IMR-90 (cell line): Measurements from ENCODE around the gene FAF1. TPM values are rescaled to one million over a fixed set of nuclear protein-coding genes. Genes with fewer than 3 reads are reported as not detected.

ENCODE experiments used
- ATAC-seq: fragments of 200-7000 bp; cut with Tn5 transposase; 2 replicates; pipeline ENCODE4 v1.9.1; 2020; ENCODE audit warnings: low read depth, mild to moderate bottlenecking, moderate library complexity
- BruUV-seq: library from RNA; stranded (reverse); fragments of 400-500 nt; replicated peaks from 2 replicates; lab custom pipeline; 2021; lab: Mats Ljungman, UMichigan
- CTCF ChIA-PET: fragments of 300-600 bp; formaldehyde crosslinking; extraction: SDS; loops from one replicate; lab custom pipeline; 2021; ENCODE audit warnings: antibody characterized with exemption; lab: Yijun Ruan, JAX
- POLR2A ChIA-PET: fragments of 300-600 bp; sonication (Branson Sonifier 250); formaldehyde crosslinking; loops from one replicate; lab custom pipeline; 2022; ENCODE audit warnings: antibody characterized with exemption; ENCODE audit not compliant: unreplicated experiment; lab: Charles Lee
- DNase-seq: peaks from one replicate; pipeline ENCODE4 v3.0.0; 2013
- H2AFZ ChIP-seq: replicated peaks from 2 replicates; pipeline ENCODE3; 2013; ENCODE audit warnings: low read length, mild to moderate bottlenecking; ENCODE audit not compliant: poor library complexity
- H2AK5ac ChIP-seq: 2 replicates; pipeline ENCODE4 v1.6.1; 2013; ENCODE audit warnings: low read depth, low read length, inconsistent platforms
- H2AK9ac ChIP-seq: replicated peaks from 2 replicates; pipeline ENCODE3; 2013; ENCODE audit warnings: mild to moderate bottlenecking, low read depth, low read length, moderate library complexity; ENCODE audit not compliant: poor library complexity
- H2BK120ac ChIP-seq: 2 replicates; pipeline ENCODE4 v1.6.1; 2013; ENCODE audit warnings: low read depth, low read length, inconsistent platforms
- H2BK15ac ChIP-seq: 3 replicates; pipeline ENCODE4 v1.6.1; 2013; ENCODE audit warnings: low read depth, low read length, inconsistent platforms
- H2BK20ac ChIP-seq: 2 replicates; pipeline ENCODE4 v1.6.1; 2013; ENCODE audit warnings: low read depth, mild to moderate bottlenecking, inconsistent platforms, low read length, moderate library complexity
- H2BK5ac ChIP-seq: 2 replicates; pipeline ENCODE4 v1.6.1; 2013; ENCODE audit warnings: mild to moderate bottlenecking, low read depth, low read length, inconsistent platforms; ENCODE audit not compliant: poor library complexity, severe bottlenecking
- H3K14ac ChIP-seq: replicated peaks from 2 replicates; pipeline ENCODE4 v1.6.1; 2013; ENCODE audit warnings: low read depth, low read length, inconsistent platforms
- H3K18ac ChIP-seq: 2 replicates; pipeline ENCODE4 v1.6.1; 2013; ENCODE audit warnings: low read depth, low read length, control low read depth
- H3K23ac ChIP-seq: 2 replicates; pipeline ENCODE4 v1.6.1; 2013; ENCODE audit warnings: low read depth, low read length, inconsistent platforms
- H3K27ac ChIP-seq: 2 replicates; pipeline ENCODE4 v1.5.1; 2013; ENCODE audit warnings: mild to moderate bottlenecking, control low read depth, low read length; ENCODE audit not compliant: insufficient read depth
- H3K27me3 ChIP-seq: 2 replicates; pipeline ENCODE4 v1.6.1; 2013; ENCODE audit warnings: low read length; ENCODE audit not compliant: control insufficient read depth, insufficient read depth
- H3K36me3 ChIP-seq: 2 replicates; pipeline ENCODE4 v1.6.1; 2013; ENCODE audit warnings: low read length, mixed read lengths; ENCODE audit not compliant: control insufficient read depth, insufficient read depth
- H3K4ac ChIP-seq: 2 replicates; pipeline ENCODE4 v1.6.1; 2013; ENCODE audit warnings: low read depth, low read length, inconsistent platforms
- H3K4me1 ChIP-seq: 2 replicates; pipeline ENCODE4 v1.6.1; 2013; ENCODE audit warnings: low read length, mixed read lengths; ENCODE audit not compliant: control insufficient read depth, insufficient read depth
- H3K4me2 ChIP-seq: 2 replicates; pipeline ENCODE4 v1.6.1; 2013; ENCODE audit warnings: low read depth, mild to moderate bottlenecking, control low read depth, low read length, moderate library complexity
- H3K4me3 ChIP-seq: 2 replicates; pipeline ENCODE4 v1.5.1; 2013; ENCODE audit warnings: low read depth, mild to moderate bottlenecking, control low read depth, low read length, moderate library complexity; ENCODE audit not compliant: insufficient read depth
- H3K56ac ChIP-seq: 2 replicates; pipeline ENCODE4 v1.6.1; 2013; ENCODE audit warnings: low read length, inconsistent platforms; ENCODE audit not compliant: insufficient read depth; ENCODE audit errors: extremely low read depth
- H3K79me1 ChIP-seq, 2 experiments: 2 replicates each; pipeline ENCODE4 v1.6.1; 2013; ENCODE audit warnings: low read length in 2 of 2, inconsistent platforms in 1 of 2, low read depth in 1 of 2
- H3K9ac ChIP-seq: 2 replicates; pipeline ENCODE4 v1.6.1; 2013; ENCODE audit warnings: low read depth, low read length, control low read depth
- H3K9me1 ChIP-seq: 2 replicates; pipeline ENCODE4 v1.6.1; 2013; ENCODE audit warnings: low read length, inconsistent platforms; ENCODE audit not compliant: insufficient read depth
- H3K9me3 ChIP-seq: 2 replicates; pipeline ENCODE4 v1.6.1; 2013; ENCODE audit warnings: low read length; ENCODE audit not compliant: control insufficient read depth, insufficient read depth
- H4K20me1 ChIP-seq: 2 replicates; pipeline ENCODE4 v1.6.1; 2013; ENCODE audit warnings: low read length, inconsistent platforms; ENCODE audit not compliant: insufficient read depth
- H4K5ac ChIP-seq: 2 replicates; pipeline ENCODE4 v1.6.1; 2013; ENCODE audit warnings: mild to moderate bottlenecking, low read depth, low read length, control low read depth
- H4K8ac ChIP-seq, 2 experiments: 2 replicates each; pipeline ENCODE4 v1.6.1; 2013; ENCODE audit warnings: low read depth in 2 of 2, low read length in 2 of 2, control low read depth in 1 of 2, inconsistent platforms in 1 of 2
- H4K91ac ChIP-seq: 2 replicates; pipeline ENCODE4 v1.6.1; 2013; ENCODE audit warnings: low read depth, low read length, inconsistent platforms; ENCODE audit not compliant: insufficient read depth
- CEBPB ChIP-seq: IDR thresholded peaks from 2 replicates; pipeline ENCODE4 v1.6.1; 2012; ENCODE audit warnings: low read depth, low read length, improper control_type of control experiment
- FOS ChIP-seq: fragments of 150-350 bp; IDR thresholded peaks from 2 replicates; pipeline ENCODE4 v1.6.1; 2016; ENCODE audit warnings: low read depth, low read length
- MAFK ChIP-seq: IDR thresholded peaks from 2 replicates; pipeline ENCODE4 v1.6.1; 2012; ENCODE audit warnings: low read depth, low read length, improper control_type of control experiment
- NFE2L2 ChIP-seq: fragments of 150-350 bp; IDR thresholded peaks from 2 replicates; pipeline ENCODE4 v1.6.1; 2016; ENCODE audit warnings: low read depth, mild to moderate bottlenecking, low read length
- SMC3 ChIP-seq: fragments of 150-350 bp; IDR thresholded peaks from 2 replicates; pipeline ENCODE4 v1.6.1; 2016; ENCODE audit warnings: low read depth, mild to moderate bottlenecking, antibody characterized with exemption, low read length, moderate library complexity
- WGBS, 2 experiments: methylation state at CpG; one replicate each; pipeline versions ENCODE4 v1.1.5 to v1.1.7; 2013; ENCODE audit warnings: missing lambda C conversion rate in 2 of 2; ENCODE audit not compliant: insufficient read length in 1 of 2; ENCODE audit errors: extremely low coverage in 2 of 2; 5-methylcytosine and 5-hydroxymethylcytosine counted together
- dilution Hi-C: fragments of 300-500 bp; cut with HindIII; formaldehyde crosslinking; loops from one replicate; pipeline ENCODE4 v1.14.3; 2018; ENCODE audit warnings: low sequenced_read_pairs; ENCODE audit not compliant: unreplicated experiment
- in situ Hi-C: fragments of 300-500 bp; cut with MboI; formaldehyde crosslinking; loops from 3 replicates; pipeline ENCODE4 v1.14.3; 2019; ENCODE audit warnings: low sequenced_read_pairs, inconsistent platforms, mixed read lengths
- intact Hi-C: fragments of 100-400 bp; cut with micrococcal nuclease; formaldehyde crosslinking; loops from 2 replicates; pipeline ENCODE4 v1.10.0; 2022
- polyA plus RNA-seq, 3 experiments: library from polyadenylated mRNA; depleted of rRNA; stranded (reverse); fragments of >200 nt; gene quantifications; 2 replicates each; pipeline ENCODE4 v1.2.3, GENCODE V29; 2012; ENCODE audit warnings: low replicate concordance in 1 of 3
- total RNA-seq: library from RNA; depleted of rRNA; stranded (reverse); fragments of >200 nt; gene quantifications from 2 replicates; pipeline ENCODE4 v1.2.3, GENCODE V29; 2012

FAF1 gene
- total and polyA plus RNA-seq, 2 of the 4 experiments (the other 2 are of a cell fraction) = 18.8 to 72.9 TPM

- H4K20me1 ChIP-seq = no peaks in the 10 kb centered on the region
- TF ChIP-seq FOS (no peak), NFE2L2 (no peak), MAFK (peak; percentile 81), SMC3 (no peak), CEBPB (no peak)
- H4K91ac ChIP-seq = no peak overlapping the region
- no peak overlapping the region for H2BK20ac ChIP-seq
- dilution Hi-C loops = no loop called here
- WGBS, 2 experiments = no CpG with 5 or more reads among the region's 4 CpGs
- H3K27ac ChIP-seq = no peak overlapping the region
- H3K9me1 ChIP-seq = no peaks in the 10 kb centered on the region
- H2BK5ac ChIP-seq = no peak overlapping the region
- no peak overlapping the region for H2AK5ac ChIP-seq
- no peak overlapping the region for H3K4me3 ChIP-seq
- no peak overlapping the region for H2BK15ac ChIP-seq
- H3K36me3 ChIP-seq = no peaks in the 10 kb centered on the region
- H3K27me3 ChIP-seq = no peaks in the 10 kb centered on the region
- no peak overlapping the region for H2BK120ac ChIP-seq
- BruUV-seq = no TSS peak
- H3K4ac ChIP-seq = no peak overlapping the region
- H3K18ac ChIP-seq = no peak overlapping the region
- ATAC-seq (no peak), DNase-seq (no peak)
- no peak overlapping the region for H2AK9ac ChIP-seq
- no peaks in the 10 kb centered on the region for H3K79me1 ChIP-seq
- POLR2A ChIA-PET = no interaction called here
- CTCF ChIA-PET = no interaction called here
- H3K14ac ChIP-seq = no peak overlapping the region
- in situ Hi-C loops = no loop called here
- H3K4me2 ChIP-seq = no peak overlapping the region
- H3K9me3 ChIP-seq = no peaks in the 10 kb centered on the region
- H3K56ac ChIP-seq = no peak overlapping the region
- H3K4me1 ChIP-seq = no peaks in the 10 kb centered on the region
- intact Hi-C loops = no loop called here
- no peak overlapping the region for H4K8ac ChIP-seq
- no peak overlapping the region for H2AFZ ChIP-seq
- no peak overlapping the region for H4K5ac ChIP-seq
- no peak overlapping the region for H3K23ac ChIP-seq
- no peak overlapping the region for H3K9ac ChIP-seq
Observed at GRCh38 chr1:50994997-50995396, 34.9 kb upstream of the FAF1 start.
